Measurements from ENCODE around the gene MAD1L1. TPM values are rescaled to one million over a fixed set of nuclear protein-coding genes. Genes with fewer than 3 reads are reported as not detected.

MAD1L1 gene
- total RNA-seq, 1 donor from 2014 or later: 32.7 TPM

DNA sequence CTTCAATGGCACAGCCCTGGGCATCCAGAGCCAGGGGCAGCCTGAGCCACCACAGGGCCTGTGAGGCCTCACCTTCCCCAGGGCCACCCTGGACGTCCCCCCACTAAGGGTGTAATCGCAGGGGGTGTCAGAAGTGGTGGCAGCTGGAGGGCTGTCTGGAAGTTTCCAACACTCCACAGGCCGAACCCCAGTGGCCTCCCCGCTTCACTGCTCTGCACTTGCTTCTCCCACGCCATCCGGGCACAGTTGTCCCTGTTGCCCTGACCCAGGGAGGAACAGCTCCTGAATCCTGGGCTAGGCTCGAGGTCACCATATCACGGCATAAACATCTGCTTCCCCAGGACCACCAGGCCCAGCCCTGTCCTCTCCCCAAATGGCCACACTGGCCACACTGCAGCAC is 276.6 kb downstream of the MAD1L1 start:
- TF ChIP-seq, protein P1, sequence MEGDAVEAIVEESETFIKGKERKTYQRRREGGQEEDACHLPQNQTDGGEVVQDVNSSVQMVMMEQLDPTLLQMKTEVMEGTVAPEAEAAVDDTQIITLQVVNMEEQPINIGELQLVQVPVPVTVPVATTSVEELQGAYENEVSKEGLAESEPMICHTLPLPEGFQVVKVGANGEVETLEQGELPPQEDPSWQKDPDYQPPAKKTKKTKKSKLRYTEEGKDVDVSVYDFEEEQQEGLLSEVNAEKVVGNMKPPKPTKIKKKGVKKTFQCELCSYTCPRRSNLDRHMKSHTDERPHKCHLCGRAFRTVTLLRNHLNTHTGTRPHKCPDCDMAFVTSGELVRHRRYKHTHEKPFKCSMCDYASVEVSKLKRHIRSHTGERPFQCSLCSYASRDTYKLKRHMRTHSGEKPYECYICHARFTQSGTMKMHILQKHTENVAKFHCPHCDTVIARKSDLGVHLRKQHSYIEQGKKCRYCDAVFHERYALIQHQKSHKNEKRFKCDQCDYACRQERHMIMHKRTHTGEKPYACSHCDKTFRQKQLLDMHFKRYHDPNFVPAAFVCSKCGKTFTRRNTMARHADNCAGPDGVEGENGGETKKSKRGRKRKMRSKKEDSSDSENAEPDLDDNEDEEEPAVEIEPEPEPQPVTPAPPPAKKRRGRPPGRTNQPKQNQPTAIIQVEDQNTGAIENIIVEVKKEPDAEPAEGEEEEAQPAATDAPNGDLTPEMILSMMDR (IDR thresholded peaks at IDR 0.05): no peak
- no peak for DNase-seq (ENCODE audit: extremely low spot score, unreplicated experiment)
- Mint-ChIP-seq H3K36me3 (ENCODE audit: unreplicated experiment) (peaks cover 10% of the 10 kb centered on the region), H3K27me3 (ENCODE audit: unreplicated experiment) (no peaks in the 10 kb centered on the region), H3K4me3 (ENCODE audit: unreplicated experiment) (no peak overlapping the region), H3K4me1 (ENCODE audit: unreplicated experiment) (peaks cover 6% of the 10 kb centered on the region), H3K9me3 (ENCODE audit: unreplicated experiment) (peaks cover 10% of the 10 kb centered on the region), H3K27ac (ENCODE audit: unreplicated experiment) (no peak overlapping the region)

DNA sequence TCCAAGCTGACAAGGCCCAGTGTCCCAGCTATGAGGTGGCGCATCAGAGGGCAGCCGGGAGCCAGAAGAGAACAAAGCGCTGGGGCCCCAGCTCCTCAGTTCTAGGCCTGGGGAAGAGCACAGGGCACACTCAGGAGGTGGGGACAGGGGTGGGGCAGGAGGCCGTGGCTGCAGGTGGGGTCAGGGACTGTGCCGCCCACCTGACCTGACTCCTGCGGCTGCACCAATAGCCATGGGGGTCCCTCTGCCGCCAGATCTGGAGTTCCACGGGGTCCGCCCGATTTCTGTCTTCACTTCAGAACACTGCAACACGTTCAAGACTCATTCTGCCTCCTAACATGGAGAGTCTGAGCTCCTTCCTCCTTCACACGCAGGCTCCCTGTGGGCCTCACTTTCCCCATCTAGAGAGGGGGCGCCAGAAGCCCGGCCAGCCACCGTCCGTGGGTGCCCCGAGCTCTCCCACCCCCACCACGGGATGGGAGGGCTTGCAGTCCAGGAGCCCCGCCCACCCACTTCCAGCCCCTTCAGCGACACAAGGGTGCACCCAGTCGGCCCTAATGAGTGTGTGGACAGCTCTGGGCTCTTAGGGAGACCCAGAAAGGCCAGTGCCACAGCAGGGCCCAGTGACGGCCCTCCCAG is 278.3 kb downstream of the MAD1L1 start:
- Mint-ChIP-seq H3K27ac (ENCODE audit: unreplicated experiment) (no peak overlapping the region), H3K27me3 (ENCODE audit: unreplicated experiment) (no peaks in the 10 kb centered on the region), H3K36me3 (ENCODE audit: unreplicated experiment) (peaks cover 4% of the 10 kb centered on the region), H3K4me1 (ENCODE audit: unreplicated experiment) (peaks cover 4% of the 10 kb centered on the region), H3K4me3 (ENCODE audit: unreplicated experiment) (no peak overlapping the region), H3K9me3 (ENCODE audit: unreplicated experiment) (peaks cover 4% of the 10 kb centered on the region)
- no peak for DNase-seq (ENCODE audit: extremely low spot score, unreplicated experiment)
- TF ChIP-seq, protein P1 (IDR thresholded peaks at IDR 0.05): no peak

DNA sequence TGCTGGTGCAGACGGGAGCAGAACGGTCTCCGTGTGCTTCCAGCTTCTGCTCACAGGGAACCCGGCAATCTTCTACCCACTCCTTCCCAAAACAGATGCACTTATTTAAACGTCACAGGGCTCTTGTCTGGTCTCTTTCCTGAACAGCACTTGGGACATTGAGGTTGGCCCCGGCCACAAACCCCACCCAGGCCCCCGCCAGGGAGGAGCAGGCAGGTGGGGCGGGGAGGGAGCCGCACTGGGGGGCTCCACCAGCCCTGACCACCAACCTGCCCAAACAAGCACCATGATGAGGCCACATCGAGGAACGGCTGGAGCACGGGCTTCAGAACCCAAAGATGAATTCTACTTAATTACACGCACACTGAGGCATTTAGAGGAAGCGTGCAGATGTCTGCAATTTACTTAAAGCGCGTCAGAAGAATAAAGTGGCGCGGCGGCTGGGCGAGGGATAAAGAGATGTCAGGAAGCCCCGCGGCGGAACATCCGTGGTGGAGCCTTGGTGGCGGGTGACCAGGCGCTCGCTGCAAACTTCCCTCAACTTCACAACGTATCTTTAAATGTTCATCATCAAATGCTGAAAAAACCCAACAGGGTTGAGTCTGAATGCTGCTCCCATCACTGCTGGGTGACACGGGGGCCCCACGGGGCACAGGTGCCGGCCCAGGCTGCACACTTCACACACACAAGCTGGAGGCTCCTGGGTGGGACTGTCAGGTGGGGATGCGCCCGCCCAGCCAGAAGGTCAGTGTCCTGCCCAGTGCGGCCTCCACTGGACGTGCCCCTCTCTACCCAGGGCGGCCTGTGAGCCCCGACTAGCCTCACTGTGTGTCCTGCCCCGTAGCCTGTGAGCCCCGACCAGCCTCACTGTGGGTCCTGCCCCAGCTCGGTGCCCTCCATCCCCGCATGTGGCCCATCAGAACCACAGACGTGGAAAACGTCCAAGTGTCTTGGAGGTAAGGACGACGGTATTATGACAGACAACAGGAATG is 279.2 kb downstream of the MAD1L1 start:
- Mint-ChIP-seq H3K27ac (ENCODE audit: unreplicated experiment) (no peak overlapping the region), H3K27me3 (ENCODE audit: unreplicated experiment) (no peaks in the 10 kb centered on the region), H3K36me3 (ENCODE audit: unreplicated experiment) (peaks cover 4% of the 10 kb centered on the region)

DNA sequence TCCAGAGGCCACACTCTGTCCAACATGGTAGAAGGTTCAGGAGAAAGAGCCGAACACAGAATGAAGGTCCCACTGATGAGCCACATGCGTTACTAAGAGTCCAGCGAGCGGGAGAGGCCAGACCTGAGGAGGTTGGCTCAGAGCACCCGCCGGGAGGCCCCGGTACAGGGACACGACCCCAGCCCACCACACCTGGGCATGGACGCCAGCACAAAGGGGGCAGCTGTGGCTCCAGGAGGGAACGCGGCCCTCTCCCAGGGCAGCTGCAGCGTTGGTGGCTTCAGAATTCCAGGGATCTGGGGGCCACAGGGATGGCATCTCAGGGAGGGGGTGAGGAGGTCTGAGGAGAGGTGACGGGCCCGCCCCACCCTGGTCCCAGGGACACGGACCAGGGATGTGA is 280.0 kb downstream of the MAD1L1 start:
- Mint-ChIP-seq H3K27me3 (ENCODE audit: unreplicated experiment) (no peaks in the 10 kb centered on the region), H3K4me3 (ENCODE audit: unreplicated experiment) (no peak overlapping the region), H3K27ac (ENCODE audit: unreplicated experiment) (no peak overlapping the region), H3K36me3 (ENCODE audit: unreplicated experiment) (peaks cover 4% of the 10 kb centered on the region), H3K9me3 (ENCODE audit: unreplicated experiment) (no peaks in the 10 kb centered on the region), H3K4me1 (ENCODE audit: unreplicated experiment) (peaks cover 4% of the 10 kb centered on the region)
- TF ChIP-seq, protein P1 (IDR thresholded peaks at IDR 0.05): no peak
- no peak for DNase-seq (ENCODE audit: extremely low spot score, unreplicated experiment)

More for the DNA sequence above, 279.2 kb downstream of the MAD1L1 start:
- no peak overlapping the region for H3K4me3 Mint-ChIP-seq (ENCODE audit: unreplicated experiment)
- H3K9me3 Mint-ChIP-seq (ENCODE audit: unreplicated experiment): peaks cover 2% of the 10 kb centered on the region
- DNase-seq (ENCODE audit: extremely low spot score, unreplicated experiment): no peak
- TF ChIP-seq, protein P1 (IDR thresholded peaks at IDR 0.05): no peak
- peaks cover 4% of the 10 kb centered on the region for H3K4me1 Mint-ChIP-seq (ENCODE audit: unreplicated experiment)

Measured in osteocyte (in vitro differentiated cells).